Right kidney (tissue), 1 donor: ENCODE measurements around the gene TMEM139.

Experiments
- DNase-seq: peaks from one replicate; pipeline ENCODE4 v3.0.0-alpha.2; 2016

Gene TMEM139

GRCh38 chr7:143323653-143324052 is 38.9 kb downstream of the TMEM139 start:
- DNase-seq, result no peak

- no peak for DNase-seq
These were observed 40.5 kb downstream of the TMEM139 start for GRCh38 chr7:143325240-143325639.

- no peak for DNase-seq
These were observed 43.1 kb downstream of the TMEM139 start for GRCh38 chr7:143327903-143328302.

GRCh38 chr7:143329471-143330170 is 44.9 kb downstream of the TMEM139 start:
- no peak for DNase-seq

- DNase-seq, result no peak
These were observed 46.5 kb downstream of the TMEM139 start for GRCh38 chr7:143331179-143331801.

- DNase-seq, result no peak
These were observed 49.5 kb downstream of the TMEM139 start for GRCh38 chr7:143334244-143334643.

- no peak for DNase-seq
These were observed 52.5 kb downstream of the TMEM139 start for GRCh38 chr7:143337216-143337615.
